ENCODE measurements around the gene OSBPL5. TPM values are rescaled to one million over a fixed set of nuclear protein-coding genes. Genes with fewer than 3 reads are reported as not detected.

Gene OSBPL5
- total RNA-seq, 2 donors from 2014 or later, result 6.8 to 8.1 TPM

DNA sequence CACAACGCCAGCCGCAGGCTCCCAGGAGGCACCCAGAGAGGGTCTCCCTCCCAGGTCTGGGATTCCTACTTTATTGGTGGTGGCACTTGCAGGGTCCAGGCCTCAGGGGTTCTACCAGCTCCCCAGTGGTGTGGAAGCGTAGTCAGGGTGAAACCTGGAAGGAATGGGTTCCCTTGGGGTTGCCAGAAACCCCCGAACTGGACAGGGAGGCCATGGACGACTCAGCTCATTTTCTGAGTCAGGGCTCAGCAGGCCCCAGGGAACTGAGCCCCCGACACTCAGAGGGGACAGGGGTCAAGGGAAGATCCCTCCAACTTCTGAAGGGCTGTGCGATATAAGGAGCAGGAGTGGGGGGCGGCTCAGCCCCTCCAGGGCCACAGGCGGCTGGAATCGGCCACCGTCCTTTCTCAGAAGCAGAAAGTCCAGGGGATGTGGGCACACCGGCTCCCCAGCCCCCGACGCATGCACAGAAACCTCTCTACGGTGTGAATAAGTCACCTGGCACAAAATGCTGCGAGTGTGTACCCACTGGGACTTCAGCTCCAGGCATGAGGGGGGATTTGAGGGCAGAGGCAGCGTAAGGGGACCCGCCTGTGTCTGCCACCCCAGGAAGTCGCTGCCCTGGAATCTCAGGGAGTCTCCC lies 28.4 kb upstream of the OSBPL5 start:
- Mint-ChIP-seq H3K4me1 (no peaks in the 10 kb centered on the region), H3K4me3 (no peak overlapping the region), H3K27ac (no peak overlapping the region), H3K36me3 (ENCODE audit: low read depth) (no peaks in the 10 kb centered on the region), H3K27me3 (peaks cover 23% of the 10 kb centered on the region)
- ATAC-seq (no peak), DNase-seq (no peak)
- H3K9me3 ChIP-seq (ENCODE audit: control insufficient read depth, low read length, poor library complexity, severe bottlenecking), result no peaks in the 10 kb centered on the region

GRCh38 chr11:3192511-3193372 lies 27.6 kb upstream of the OSBPL5 start:
- H3K9me3 ChIP-seq (ENCODE audit: control insufficient read depth, low read length, poor library complexity, severe bottlenecking), result no peaks in the 10 kb centered on the region
- Mint-ChIP-seq H3K36me3 (ENCODE audit: low read depth) (no peaks in the 10 kb centered on the region), H3K27ac (no peak overlapping the region), H3K4me1 (no peaks in the 10 kb centered on the region), H3K27me3 (peaks cover 23% of the 10 kb centered on the region), H3K4me3 (no peak overlapping the region)
- DNase-seq, result no peak
- ATAC-seq, result no peak

- no peaks in the 10 kb centered on the region for H3K4me1 Mint-ChIP-seq
- DNase-seq, result no peak
- no peaks in the 10 kb centered on the region for H3K36me3 Mint-ChIP-seq (ENCODE audit: low read depth)
- no peak for ATAC-seq
- no peak overlapping the region for H3K4me3 Mint-ChIP-seq
- no peak overlapping the region for H3K27ac Mint-ChIP-seq
- H3K9me3 ChIP-seq (ENCODE audit: control insufficient read depth, low read length, poor library complexity, severe bottlenecking), result no peaks in the 10 kb centered on the region
- peaks cover 28% of the 10 kb centered on the region for H3K27me3 Mint-ChIP-seq
Observed at GRCh38 chr11:3191586-3192324, 26.6 kb upstream of the OSBPL5 start.

DNA sequence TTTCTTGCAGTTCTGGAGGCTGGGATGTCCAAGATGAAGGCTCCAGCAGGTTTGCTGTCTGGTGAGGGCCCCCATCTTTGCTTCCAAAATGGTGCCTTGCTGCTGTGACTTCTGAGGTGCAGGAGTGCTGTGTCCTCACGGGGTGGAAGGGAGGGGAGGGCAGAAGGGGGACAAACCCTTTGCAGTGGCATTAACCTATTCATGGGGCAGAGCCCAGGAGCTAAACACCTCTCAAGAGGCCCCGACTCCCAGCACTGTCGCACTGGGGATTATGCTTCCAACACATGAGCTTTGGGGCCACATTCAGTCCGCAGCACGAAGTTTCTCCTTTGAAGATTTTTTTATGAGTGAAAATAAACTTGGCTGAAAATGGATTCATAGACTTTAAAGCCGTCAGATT lies 25.5 kb upstream of the OSBPL5 start:
- Mint-ChIP-seq H3K4me1 (no peaks in the 10 kb centered on the region), H3K27ac (no peak overlapping the region), H3K4me3 (no peak overlapping the region), H3K27me3 (peaks cover 28% of the 10 kb centered on the region), H3K36me3 (ENCODE audit: low read depth) (no peaks in the 10 kb centered on the region)
- DNase-seq (no peak), ATAC-seq (no peak)
- H3K9me3 ChIP-seq (ENCODE audit: control insufficient read depth, low read length, poor library complexity, severe bottlenecking), result no peaks in the 10 kb centered on the region

- no peak overlapping the region for H3K27ac Mint-ChIP-seq
- H3K27me3 Mint-ChIP-seq, result peaks cover 28% of the 10 kb centered on the region
- no peaks in the 10 kb centered on the region for H3K36me3 Mint-ChIP-seq (ENCODE audit: low read depth)
- no peak overlapping the region for H3K4me3 Mint-ChIP-seq
- H3K9me3 ChIP-seq (ENCODE audit: control insufficient read depth, low read length, poor library complexity, severe bottlenecking), result no peaks in the 10 kb centered on the region
- H3K4me1 Mint-ChIP-seq, result no peaks in the 10 kb centered on the region
- no peak for DNase-seq
- ATAC-seq, result no peak
Observed at GRCh38 chr11:3189886-3190583, 24.9 kb upstream of the OSBPL5 start.

DNA sequence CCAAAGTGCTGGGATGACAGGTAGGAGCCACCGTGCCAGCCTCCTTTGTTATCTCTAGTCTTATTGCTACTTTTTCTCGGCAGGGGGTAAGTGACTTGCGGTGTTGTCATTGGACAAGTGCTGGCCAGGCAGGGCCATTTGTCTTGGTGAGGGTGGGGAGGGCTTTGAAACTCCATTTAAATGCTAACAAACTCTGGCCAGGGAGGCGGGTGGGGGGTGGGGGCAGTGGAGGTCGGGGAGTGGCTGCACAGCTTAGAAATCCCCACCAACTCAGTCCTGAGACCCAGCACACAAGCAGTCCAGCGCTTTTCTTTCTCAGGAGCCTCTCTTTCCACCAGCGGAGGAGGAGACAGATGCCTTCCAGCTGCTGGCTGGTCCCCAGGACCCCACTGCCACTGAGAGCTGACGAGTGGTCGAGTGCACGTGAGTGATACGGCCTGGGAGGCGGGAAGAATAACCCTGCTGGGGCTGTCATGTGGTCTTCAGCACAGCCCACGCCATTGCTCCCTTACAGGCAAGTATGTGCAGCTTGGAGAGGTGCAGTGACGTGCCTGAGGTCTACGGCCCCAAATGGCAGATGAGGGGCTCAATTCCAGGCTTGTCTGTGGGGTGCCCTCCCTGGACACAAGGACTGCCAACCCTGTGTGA lies 24.2 kb upstream of the OSBPL5 start:
- DNase-seq (no peak), ATAC-seq (no peak)
- no peaks in the 10 kb centered on the region for H3K36me3 Mint-ChIP-seq (ENCODE audit: low read depth)
- H3K9me3 ChIP-seq (ENCODE audit: control insufficient read depth, low read length, poor library complexity, severe bottlenecking), result no peaks in the 10 kb centered on the region
- H3K4me3 Mint-ChIP-seq, result no peak overlapping the region
- no peaks in the 10 kb centered on the region for H3K4me1 Mint-ChIP-seq
- no peak overlapping the region for H3K27ac Mint-ChIP-seq
- H3K27me3 Mint-ChIP-seq, result peaks cover 28% of the 10 kb centered on the region

- H3K9me3 ChIP-seq (ENCODE audit: control insufficient read depth, low read length, poor library complexity, severe bottlenecking), result no peaks in the 10 kb centered on the region
- Mint-ChIP-seq H3K36me3 (ENCODE audit: low read depth) (no peaks in the 10 kb centered on the region), H3K27me3 (peaks cover 28% of the 10 kb centered on the region), H3K4me3 (no peak overlapping the region), H3K27ac (no peak overlapping the region), H3K4me1 (no peaks in the 10 kb centered on the region)
- ATAC-seq, result no peak
- DNase-seq, result no peak
Observed at GRCh38 chr11:3188496-3189195, 23.5 kb upstream of the OSBPL5 start.

- ATAC-seq (no peak), DNase-seq (no peak)
- H3K9me3 ChIP-seq (ENCODE audit: control insufficient read depth, low read length, poor library complexity, severe bottlenecking), result no peaks in the 10 kb centered on the region
- Mint-ChIP-seq H3K36me3 (ENCODE audit: low read depth) (no peaks in the 10 kb centered on the region), H3K27me3 (peaks cover 33% of the 10 kb centered on the region), H3K4me3 (no peak overlapping the region), H3K4me1 (no peaks in the 10 kb centered on the region), H3K27ac (no peak overlapping the region)
Observed at GRCh38 chr11:3186166-3186953, 21.2 kb upstream of the OSBPL5 start.

GRCh38 chr11:3184732-3185347 lies 19.7 kb upstream of the OSBPL5 start:
- DNase-seq, result no peak
- H3K27ac Mint-ChIP-seq, result no peak overlapping the region
- no peak for ATAC-seq
- H3K9me3 ChIP-seq (ENCODE audit: control insufficient read depth, low read length, poor library complexity, severe bottlenecking), result no peaks in the 10 kb centered on the region
- H3K27me3 Mint-ChIP-seq, result peaks cover 33% of the 10 kb centered on the region
- H3K4me1 Mint-ChIP-seq, result no peaks in the 10 kb centered on the region
- H3K4me3 Mint-ChIP-seq, result no peak overlapping the region
- H3K36me3 Mint-ChIP-seq (ENCODE audit: low read depth), result no peaks in the 10 kb centered on the region

DNA sequence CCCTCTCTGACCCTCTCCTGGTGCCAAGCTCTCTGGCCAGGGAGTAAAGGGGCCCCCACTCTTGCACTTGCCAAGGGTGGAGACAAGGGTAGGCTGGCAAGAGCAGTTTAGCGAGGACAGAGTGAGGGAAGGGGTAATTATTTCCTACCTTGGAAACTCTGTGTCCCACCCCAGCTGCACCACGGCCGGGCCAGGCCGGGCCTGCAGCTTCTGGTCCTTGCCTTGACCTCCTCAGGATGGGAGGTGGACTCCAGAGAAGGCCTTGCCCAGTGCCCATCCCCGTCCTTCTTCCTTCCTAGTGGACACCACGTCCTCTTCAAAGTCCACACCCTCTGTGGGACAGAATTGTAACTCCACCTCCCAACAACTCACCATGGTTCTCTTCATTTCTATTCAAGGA lies 18.4 kb upstream of the OSBPL5 start:
- ATAC-seq (no peak), DNase-seq (no peak)
- no peaks in the 10 kb centered on the region for H3K4me1 Mint-ChIP-seq
- H3K36me3 Mint-ChIP-seq (ENCODE audit: low read depth), result no peaks in the 10 kb centered on the region
- H3K27me3 Mint-ChIP-seq, result peaks cover 26% of the 10 kb centered on the region
- H3K27ac Mint-ChIP-seq, result no peak overlapping the region
- H3K4me3 Mint-ChIP-seq, result no peak overlapping the region
- no peaks in the 10 kb centered on the region for H3K9me3 ChIP-seq (ENCODE audit: control insufficient read depth, low read length, poor library complexity, severe bottlenecking)

DNA sequence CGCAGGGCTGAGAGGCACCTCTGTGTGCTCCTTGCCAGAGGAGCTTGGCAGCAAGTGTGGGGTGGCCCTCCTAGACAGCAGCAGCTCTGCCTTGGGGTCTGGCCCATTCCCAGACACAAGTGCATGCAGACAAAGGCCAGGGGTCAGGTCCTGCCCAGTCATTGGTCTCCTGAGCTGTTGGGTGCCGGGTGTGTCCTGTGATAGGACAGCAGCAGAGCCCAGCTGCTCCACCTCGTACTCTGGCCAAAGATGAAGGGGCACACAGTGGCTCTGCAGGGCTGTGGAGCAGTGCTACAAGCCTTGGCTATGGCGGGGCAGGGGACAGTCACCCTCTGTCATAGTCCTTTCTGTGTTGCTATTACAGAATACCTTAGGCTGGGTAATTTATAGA lies 17.3 kb upstream of the OSBPL5 start:
- H3K9me3 ChIP-seq (ENCODE audit: control insufficient read depth, low read length, poor library complexity, severe bottlenecking), result no peaks in the 10 kb centered on the region
- Mint-ChIP-seq H3K36me3 (ENCODE audit: low read depth) (no peaks in the 10 kb centered on the region), H3K4me1 (no peaks in the 10 kb centered on the region), H3K27me3 (peaks cover 15% of the 10 kb centered on the region), H3K4me3 (no peak overlapping the region), H3K27ac (no peak overlapping the region)
- DNase-seq (no peak), ATAC-seq (no peak)
